Lower lobe of right lung (tissue), 2 donors: ENCODE data around the gene STAT4. TPM values are rescaled to one million over a fixed set of nuclear protein-coding genes. Genes with fewer than 3 reads are reported as not detected.
A peak's percentile ranks its signal among the peaks of the same experiment; 100 is the strongest.

Experiments used
- ATAC-seq, 2 donors: fragments of 200-7000 bp; cut with Tn5 transposase; one replicate each; pipeline ENCODE4 v1.9.1; 2020 to 2022; ENCODE audit warnings: mild to moderate bottlenecking in 2 of 2, moderate library complexity in 2 of 2
- DNase-seq: peaks from one replicate; pipeline ENCODE4 v3.0.0-alpha.2; 2020
- H3K27ac ChIP-seq: fragments of 200-600 bp; one replicate; pipeline ENCODE4 v1.8.0; 2022
- H3K27me3 ChIP-seq: fragments of 200-600 bp; one replicate; pipeline ENCODE4 v1.8.0; 2022; ENCODE audit warnings: low read depth
- H3K36me3 ChIP-seq: fragments of 200-600 bp; one replicate; pipeline ENCODE4 v1.8.0; 2022; ENCODE audit warnings: mild to moderate bottlenecking
- H3K4me1 ChIP-seq: fragments of 200-600 bp; one replicate; pipeline ENCODE4 v1.8.0; 2022
- H3K4me3 ChIP-seq: fragments of 200-600 bp; one replicate; pipeline ENCODE4 v1.8.0; 2022; ENCODE audit warnings: mild to moderate bottlenecking
- H3K9me3 ChIP-seq: fragments of 200-600 bp; one replicate; pipeline ENCODE4 v1.8.0; 2022
- CTCF ChIP-seq: fragments of 200-600 bp; IDR thresholded peaks from one replicate; pipeline ENCODE4 v1.8.0; 2022; ENCODE audit warnings: antibody characterized with exemption, mild to moderate bottlenecking
- intact Hi-C: fragments of 100-400 bp; cut with DNase I; formaldehyde crosslinking; loops from one replicate; pipeline ENCODE4 v1.11.0; 2022
- long read RNA-seq: library from polyadenylated mRNA; unstranded; transcript quantifications from one replicate; pipeline ENCODE4 v2.0.0, GENCODE V29; 2021
- total RNA-seq: library from RNA; stranded (reverse); fragmentation: NEBNext Ultra II Directional; extraction: Animal tissue kit (Norgen Biotek cat#: 25700); gene quantifications from one replicate; pipeline ENCODE4 v1.2.1, GENCODE V29; 2021
- donor health status: DM: no; HTN: yes; CAD: no; lungs with severe emphysema.

Gene STAT4
- 5.8 TPM for total RNA-seq
- long read RNA-seq, result 0 reads

- DNase-seq (peak; percentile 59), ATAC-seq (peak; percentile 91 to 92)
- Histone ChIP-seq H3K9me3 (no peaks in the 10 kb centered on the region), H3K27ac (peak within 1 kb of the TSS; percentile 76), H3K4me3 (peak within 1 kb of the TSS; percentile 68), H3K36me3 (peaks cover 3% of the 10 kb centered on the region), H3K4me1 (peaks cover 16% of the 10 kb centered on the region), H3K27me3 (no peaks in the 10 kb centered on the region)
- TF ChIP-seq CTCF, result no peak
- intact Hi-C loops, result no loop called here
These were observed at the start of gene STAT4 for GRCh38 chr2:191150600-191151330. STAT4 (minus strand) TSS chr2:191150994; CDS start chr2:191148203, 2,791 bp downstream.

GRCh38 chr2:191199929-191200512 lies 49.2 kb upstream of the STAT4 start:
- Histone ChIP-seq H3K27ac (no peak overlapping the region), H3K4me3 (no peak overlapping the region), H3K27me3 (no peaks in the 10 kb centered on the region), H3K9me3 (no peaks in the 10 kb centered on the region), H3K36me3 (no peaks in the 10 kb centered on the region), H3K4me1 (peaks cover 22% of the 10 kb centered on the region)
- ATAC-seq, result no peak
- intact Hi-C loops, result no loop called here
- TF ChIP-seq CTCF, result no peak
- no peak for DNase-seq

GRCh38 chr2:191198271-191198670 lies 47.5 kb upstream of the STAT4 start:
- Histone ChIP-seq H3K27me3 (no peaks in the 10 kb centered on the region), H3K27ac (no peak overlapping the region), H3K4me3 (no peak overlapping the region), H3K4me1 (peaks cover 13% of the 10 kb centered on the region), H3K36me3 (no peaks in the 10 kb centered on the region), H3K9me3 (no peaks in the 10 kb centered on the region)
- ATAC-seq, result no peak
- DNase-seq, result no peak
- TF ChIP-seq CTCF, result no peak
- intact Hi-C loops, result no loop called here

- Histone ChIP-seq H3K9me3 (no peaks in the 10 kb centered on the region), H3K36me3 (no peaks in the 10 kb centered on the region), H3K4me3 (no peak overlapping the region), H3K27me3 (no peaks in the 10 kb centered on the region), H3K4me1 (peaks cover 2% of the 10 kb centered on the region), H3K27ac (no peak overlapping the region)
- intact Hi-C loops, result no loop called here
- no peak for DNase-seq
- no peak for TF ChIP-seq CTCF
- ATAC-seq, result no peak
These were observed 46.3 kb upstream of the STAT4 start for GRCh38 chr2:191197096-191197495.

- no peak overlapping the region for H3K4me3 ChIP-seq
- H3K27ac ChIP-seq, result no peak overlapping the region
- no peaks in the 10 kb centered on the region for H3K4me1 ChIP-seq
- H3K9me3 ChIP-seq, result no peaks in the 10 kb centered on the region
- DNase-seq (no peak), ATAC-seq (no peak)
- intact Hi-C loops, result no loop called here
- no peaks in the 10 kb centered on the region for H3K36me3 ChIP-seq
- no peaks in the 10 kb centered on the region for H3K27me3 ChIP-seq
- TF ChIP-seq CTCF, result no peak
These were observed 44.2 kb upstream of the STAT4 start for GRCh38 chr2:191195021-191195420.
